ENCODE measurements around the gene MYOM1.

Gene MYOM1

DNA sequence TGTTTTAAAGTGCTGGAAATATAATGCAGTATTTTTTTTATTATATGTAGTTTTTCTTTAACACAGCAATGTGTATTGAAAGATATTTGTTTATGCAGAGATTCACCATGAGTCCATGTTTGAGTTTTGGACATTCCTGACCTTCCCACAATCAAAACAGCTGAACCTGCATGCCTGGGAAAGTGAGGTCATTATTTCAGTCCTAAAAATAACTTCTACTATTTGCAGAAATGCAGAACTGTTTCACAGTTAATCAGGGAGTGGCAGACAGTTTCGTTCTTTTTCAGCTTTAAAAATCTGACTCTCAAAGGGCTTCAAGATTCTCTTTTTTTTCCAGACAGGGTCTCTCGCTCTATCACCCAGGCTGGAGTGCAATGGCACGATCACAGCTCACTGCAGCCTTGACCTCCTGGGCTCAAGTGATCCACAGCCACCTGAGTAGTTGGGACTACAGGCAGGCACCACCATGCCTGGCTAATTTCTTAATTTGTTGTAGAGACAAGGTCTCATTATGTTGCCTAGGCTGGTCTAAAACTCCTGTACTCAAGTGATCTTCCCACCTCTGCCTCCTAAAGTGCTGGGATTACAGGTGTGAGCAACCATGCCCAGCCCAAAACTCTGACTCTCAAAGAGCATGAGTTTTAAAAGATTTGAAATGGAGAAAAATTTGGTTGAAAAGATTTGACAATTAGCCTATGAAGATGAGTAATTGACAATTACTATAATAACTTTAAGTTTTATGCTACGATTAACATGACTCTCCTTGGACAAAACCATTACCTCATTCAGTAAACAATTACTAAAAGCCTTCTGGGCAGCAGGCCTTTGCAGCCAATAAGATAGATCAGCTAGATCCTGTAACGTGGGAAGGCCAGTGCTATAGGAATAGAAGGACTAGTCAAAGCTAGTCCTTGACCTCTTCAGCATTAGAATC is 37.2 kb upstream of the MYOM1 start:
- DNase-seq (ENCODE audit: insufficient read length, low spot score), result no peak
- peak; percentile 75 for FAIRE-seq
- no peak for TF ChIP-seq POLR2A (IDR thresholded peaks at IDR 0.05; ENCODE audit: low read depth, low read length)

DNA sequence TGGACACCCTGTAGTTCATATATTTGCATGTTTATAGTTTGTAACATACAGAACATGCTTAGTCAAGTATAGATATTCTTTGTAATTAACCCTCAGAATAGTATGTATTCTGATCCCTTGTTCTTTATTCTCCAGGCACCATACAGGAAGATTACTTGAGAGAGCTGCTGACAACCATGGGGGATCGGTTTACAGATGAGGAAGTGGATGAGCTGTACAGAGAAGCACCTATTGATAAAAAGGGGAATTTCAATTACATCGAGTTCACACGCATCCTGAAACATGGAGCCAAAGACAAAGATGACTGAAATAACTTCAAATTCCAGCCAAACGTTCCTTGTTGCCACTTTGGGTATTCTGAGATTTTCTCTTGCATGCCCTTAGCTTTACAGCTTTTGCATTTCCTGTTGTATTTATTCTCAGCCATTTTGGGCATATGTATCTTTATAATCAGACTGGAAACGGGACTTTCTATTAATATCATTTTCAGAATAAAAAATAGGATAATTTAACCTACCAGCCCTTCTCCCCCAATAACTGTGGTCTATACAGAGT is 35.9 kb upstream of the MYOM1 start:
- no peak for TF ChIP-seq POLR2A (IDR thresholded peaks at IDR 0.05; ENCODE audit: low read depth, low read length)
- DNase-seq (ENCODE audit: insufficient read length, low spot score), result no peak
- FAIRE-seq, result peak; percentile 83

DNA sequence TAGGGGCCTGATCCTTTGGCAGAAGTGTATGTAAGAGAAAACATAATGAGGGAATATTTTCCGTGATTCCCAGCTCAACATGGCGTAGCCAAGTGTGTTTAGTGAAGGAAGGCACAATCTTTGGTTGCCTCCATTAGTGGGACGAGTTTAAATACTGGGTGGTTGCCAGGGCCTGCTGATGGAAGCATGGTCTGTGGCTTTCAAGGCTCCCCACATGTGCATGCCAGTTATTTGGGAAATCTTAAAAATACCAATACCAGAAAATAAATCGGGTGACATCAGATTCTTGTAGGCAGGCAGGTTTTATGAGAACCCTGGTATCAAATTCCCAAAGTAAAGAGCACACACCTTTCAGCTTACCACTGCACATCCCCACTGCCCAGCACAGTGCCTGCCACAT is 35.0 kb upstream of the MYOM1 start:
- no peak for TF ChIP-seq POLR2A (IDR thresholded peaks at IDR 0.05; ENCODE audit: low read depth, low read length)
- FAIRE-seq, result no peak
- no peak for DNase-seq (ENCODE audit: insufficient read length, low spot score)

DNA sequence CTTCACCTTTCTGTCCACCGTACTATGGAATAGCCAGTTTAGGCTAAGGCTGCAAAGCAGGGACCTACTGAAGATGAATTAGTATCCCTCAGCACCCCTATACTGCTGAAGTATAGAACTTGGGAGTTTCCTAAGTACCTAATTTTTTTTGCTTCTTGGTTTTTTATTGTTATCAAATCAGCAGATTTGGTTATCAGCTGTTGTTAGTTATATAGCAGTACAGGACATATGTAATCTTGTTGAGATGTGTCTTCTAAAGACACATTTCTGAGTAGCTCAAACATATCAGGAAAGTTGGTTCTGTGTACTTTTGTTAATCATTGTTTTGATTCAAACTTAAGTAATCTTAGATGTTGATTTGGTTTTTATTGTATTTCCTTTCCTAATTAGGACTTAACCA is 33.1 kb upstream of the MYOM1 start:
- peak; percentile 82 for FAIRE-seq
- no peak for DNase-seq (ENCODE audit: insufficient read length, low spot score)
- no peak for TF ChIP-seq POLR2A (IDR thresholded peaks at IDR 0.05; ENCODE audit: low read depth, low read length)

DNA sequence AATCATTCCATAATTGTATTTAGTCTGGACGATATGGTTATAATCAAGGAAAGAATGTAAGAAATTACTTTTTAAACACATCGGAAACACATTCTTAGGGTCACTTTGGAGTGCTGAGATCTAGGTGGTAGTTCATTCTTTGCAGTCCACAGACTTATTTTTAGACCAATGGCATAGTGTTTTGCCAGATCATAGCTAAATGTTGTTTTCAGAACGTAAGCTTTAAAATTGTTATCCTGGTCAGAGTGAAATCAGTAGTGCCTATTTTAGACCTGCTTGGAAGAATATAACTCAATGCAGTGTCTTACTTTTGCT is 32.2 kb upstream of the MYOM1 start:
- FAIRE-seq (peak; percentile 53), DNase-seq (ENCODE audit: insufficient read length, low spot score) (no peak)
- TF ChIP-seq POLR2A (IDR thresholded peaks at IDR 0.05; ENCODE audit: low read depth, low read length), result no peak

DNA sequence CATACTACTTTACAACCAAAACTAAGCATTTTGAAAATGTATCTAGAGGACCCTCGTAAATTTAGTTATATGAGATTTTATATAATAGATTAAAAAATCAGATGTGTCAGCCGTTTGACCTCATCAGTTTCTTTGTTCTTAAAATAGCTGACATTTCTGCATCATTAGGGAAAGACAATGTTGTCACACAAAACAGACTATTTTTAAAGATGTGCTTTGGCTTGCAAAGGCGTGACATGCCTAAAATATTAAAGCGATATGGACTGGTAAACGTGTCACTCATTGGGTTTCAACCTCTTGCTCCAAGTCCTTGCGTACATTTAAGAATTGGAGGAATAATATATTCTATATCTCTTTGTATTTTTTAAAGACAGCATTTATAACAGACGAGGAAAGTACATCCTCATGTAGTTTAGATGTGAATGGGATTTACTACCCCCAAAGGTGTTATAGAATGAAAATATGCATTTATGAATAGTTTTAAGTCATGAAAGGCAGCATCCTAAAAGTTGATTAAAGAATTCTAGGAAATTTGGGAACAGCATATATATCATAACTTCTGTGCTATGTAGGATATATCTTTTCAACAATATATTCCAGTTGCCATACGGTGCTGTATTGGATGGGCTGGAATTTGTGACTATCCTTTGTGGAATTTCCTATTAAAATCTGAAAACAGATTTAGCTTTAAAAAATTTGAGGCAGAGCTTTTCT is 31.6 kb upstream of the MYOM1 start:
- FAIRE-seq, result no peak
- no peak for DNase-seq (ENCODE audit: insufficient read length, low spot score)

DNA sequence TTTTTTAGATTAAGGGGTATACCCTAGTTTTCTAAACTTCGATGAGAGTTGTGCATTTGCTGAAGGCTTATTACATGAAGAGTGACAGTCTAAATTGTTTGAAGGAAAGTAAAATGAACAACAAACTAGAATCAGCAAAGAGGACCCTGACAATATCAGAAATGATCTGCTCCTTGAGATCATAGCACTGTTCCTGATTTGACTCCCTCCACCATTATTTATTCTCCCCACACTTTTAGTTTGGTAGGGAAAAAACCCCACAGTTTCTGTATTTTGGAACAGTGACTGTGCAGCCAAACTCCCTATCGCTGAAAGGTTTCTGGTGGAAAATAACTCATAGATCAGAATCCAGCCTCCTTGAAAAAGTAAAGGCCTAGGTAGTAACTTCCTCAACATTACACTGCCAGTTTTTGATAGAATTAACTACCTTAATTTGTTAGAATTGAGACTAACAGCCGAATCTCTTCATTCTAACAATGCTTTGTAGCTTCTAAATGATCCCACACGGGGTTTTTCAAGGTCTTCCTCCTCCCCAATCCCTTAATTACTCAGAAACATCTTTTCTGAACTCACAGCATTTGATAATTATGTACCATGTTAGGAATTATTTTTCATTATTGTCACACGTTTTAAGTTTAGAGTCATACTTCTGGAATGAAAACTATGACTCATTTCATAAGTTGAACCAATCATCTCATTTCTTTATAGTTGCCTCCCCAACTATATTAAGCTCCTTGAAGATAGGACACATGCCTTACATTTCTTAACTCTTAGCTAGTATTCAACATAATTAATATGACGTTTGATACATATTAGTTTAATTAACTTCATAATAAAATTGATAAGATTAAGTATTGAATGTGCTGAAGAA is 30.7 kb upstream of the MYOM1 start:
- FAIRE-seq (peak; percentile 64), DNase-seq (ENCODE audit: insufficient read length, low spot score) (no peak)
- no peak for TF ChIP-seq POLR2A (IDR thresholded peaks at IDR 0.05; ENCODE audit: low read depth, low read length)

More for the DNA sequence above, 31.6 kb upstream of the MYOM1 start:
- no peak for TF ChIP-seq POLR2A (IDR thresholded peaks at IDR 0.05; ENCODE audit: low read depth, low read length)

DNA sequence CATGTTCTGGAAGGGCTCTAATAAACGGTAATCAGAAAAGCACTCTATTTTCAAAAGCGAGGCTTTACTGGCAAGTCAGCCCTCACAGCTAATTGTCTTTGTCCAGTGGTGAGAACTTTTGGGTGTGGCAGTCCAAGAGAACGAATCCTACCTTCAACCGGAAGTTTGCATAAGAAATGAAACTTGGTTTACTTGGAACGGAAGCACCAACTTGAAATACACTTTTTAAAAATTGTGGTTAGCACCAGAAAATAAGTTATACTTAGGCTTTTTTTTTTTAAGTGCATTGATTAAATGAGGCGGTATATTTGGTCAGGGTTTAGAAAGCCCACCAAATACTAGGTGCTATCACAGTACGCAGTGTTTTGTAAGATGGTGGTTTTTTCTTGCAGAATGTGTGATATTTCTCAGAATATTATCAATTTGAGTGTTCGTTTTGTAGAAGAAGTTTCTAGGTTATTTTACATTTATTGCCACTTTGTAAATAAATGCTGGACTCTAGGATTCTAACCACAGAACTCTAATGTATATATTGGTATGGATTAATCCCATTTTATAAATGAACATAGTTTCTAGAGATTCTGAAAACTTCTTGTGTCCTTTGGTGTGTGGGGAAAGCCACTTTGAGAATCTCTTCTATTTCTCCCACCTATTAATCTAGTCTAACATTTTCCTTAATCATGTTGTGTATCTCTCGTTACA is 29.0 kb upstream of the MYOM1 start:
- no peak for TF ChIP-seq POLR2A (IDR thresholded peaks at IDR 0.05; ENCODE audit: low read depth, low read length)
- DNase-seq (ENCODE audit: insufficient read length, low spot score), result no peak

DNA sequence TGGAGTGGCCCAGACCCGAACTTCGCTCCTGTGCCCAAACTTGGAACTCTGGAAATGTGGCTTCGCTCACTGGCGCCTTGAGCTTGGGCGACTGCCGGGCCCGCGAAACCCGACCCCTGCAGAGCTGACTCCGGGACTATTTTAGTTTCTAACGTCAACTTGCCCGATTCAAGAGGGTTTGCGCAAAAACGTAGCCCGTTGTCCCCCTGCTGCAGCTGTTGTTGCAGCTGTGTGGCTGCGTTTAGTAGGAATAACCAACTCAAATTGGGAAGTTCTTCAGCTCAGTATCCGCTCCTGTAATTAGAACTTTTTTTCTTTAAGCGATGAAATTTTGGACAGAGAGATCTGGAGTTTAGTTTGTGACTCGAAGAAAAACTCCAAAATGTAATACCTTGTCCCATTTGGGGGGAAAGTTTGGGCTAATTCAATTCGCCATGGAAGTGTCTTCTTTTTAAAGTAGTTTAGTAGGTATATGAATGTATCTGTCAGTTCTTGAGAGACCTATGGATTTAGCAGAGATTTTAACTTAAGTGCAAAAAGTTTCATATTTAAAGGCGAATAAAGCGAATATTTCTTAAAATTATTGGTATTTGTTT is 28.4 kb upstream of the MYOM1 start:
- FAIRE-seq (no peak), DNase-seq (ENCODE audit: insufficient read length, low spot score) (no peak)
- no peak for TF ChIP-seq POLR2A (IDR thresholded peaks at IDR 0.05; ENCODE audit: low read depth, low read length)

More for the DNA sequence above, 29.0 kb upstream of the MYOM1 start:
- peak; percentile 43 for FAIRE-seq

DNA sequence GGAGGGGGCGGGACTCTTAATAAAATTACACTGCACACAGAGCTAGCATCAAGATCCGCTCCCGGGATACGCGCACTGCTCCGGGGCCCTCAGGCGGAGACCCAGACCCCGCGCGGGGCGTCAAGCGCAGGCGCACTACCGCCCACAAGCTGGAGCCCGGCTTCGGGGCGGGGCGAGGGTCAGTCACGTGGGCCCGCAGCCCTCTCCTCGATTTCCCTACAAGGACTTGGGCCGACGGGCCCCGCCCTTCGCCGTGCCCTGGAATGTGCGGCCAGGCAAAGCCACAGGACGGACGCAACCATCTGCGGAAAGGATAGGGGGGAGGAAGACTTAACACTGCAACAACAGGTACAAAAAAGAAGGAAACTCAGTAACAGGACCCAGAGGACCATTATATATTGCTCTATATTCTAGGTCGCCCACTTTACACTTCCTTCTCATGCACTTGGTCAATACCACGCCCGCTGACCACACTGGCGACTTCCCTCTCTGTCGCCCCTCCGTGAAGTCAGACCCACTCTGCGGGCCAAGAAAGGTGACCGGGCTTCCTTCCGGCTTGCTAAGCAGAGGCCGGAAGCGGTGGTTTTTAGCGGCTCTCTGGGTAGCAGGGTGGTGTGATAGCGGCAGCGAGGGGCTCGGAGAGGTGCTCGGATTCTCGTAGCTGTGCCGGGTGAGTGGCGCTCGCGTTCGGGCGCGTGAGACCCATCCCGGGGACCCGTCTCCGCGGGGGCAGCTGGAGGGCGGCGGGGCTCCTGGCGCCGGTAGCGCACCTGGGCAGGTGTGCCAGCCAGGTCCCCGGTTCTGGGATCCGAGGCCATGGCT is 27.7 kb upstream of the MYOM1 start, which contains the start of gene MYL12A:
Gene MYL12A, plus strand, starts transcription at position 562 of the 822 bp plus-strand sequence. CDS start 5,447 bp downstream, outside the sequence.
- TF ChIP-seq POLR2A (IDR thresholded peaks at IDR 0.05; ENCODE audit: low read depth, low read length), result peak; percentile 71
- DNase-seq (ENCODE audit: insufficient read length, low spot score) (peak; percentile 82), FAIRE-seq (peak; percentile 98)

DNA sequence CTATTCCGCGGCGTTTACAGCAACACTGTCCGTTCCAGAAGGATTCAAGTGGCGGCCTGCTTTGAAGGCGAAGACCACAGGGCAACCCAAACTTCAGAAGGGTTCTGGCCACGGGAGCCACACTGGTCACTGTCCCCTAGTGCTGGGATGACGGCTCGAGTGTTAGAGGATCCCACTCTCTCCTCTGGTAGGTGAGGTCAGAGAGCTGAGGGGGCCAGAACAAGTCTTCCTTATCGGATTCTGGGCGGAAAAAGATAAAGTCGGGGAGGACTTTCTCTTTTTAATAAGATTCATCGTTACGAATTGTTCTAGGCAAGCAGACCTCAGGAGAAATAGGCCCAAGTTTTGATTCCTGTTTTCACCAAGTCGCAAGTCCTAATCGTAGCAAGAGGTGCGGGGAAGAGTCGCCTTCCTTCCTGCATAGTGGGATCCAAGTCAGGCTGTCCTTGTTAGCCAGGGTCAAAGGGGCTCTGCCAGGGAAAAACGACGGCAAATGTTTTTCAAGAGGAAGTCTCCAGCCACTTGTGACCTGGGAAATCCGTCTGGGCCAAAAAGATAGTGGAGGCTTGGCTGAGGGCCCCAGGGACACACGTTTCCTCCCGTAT is 27.0 kb upstream of the MYOM1 start:
- FAIRE-seq (no peak), DNase-seq (ENCODE audit: insufficient read length, low spot score) (no peak)
- TF ChIP-seq POLR2A (IDR thresholded peaks at IDR 0.05; ENCODE audit: low read depth, low read length), result no peak

Measured in H54 (cell line).